Thyroid gland (tissue), 4 donors: ENCODE results near the gene PDE4B. TPM values are rescaled to one million over a fixed set of nuclear protein-coding genes. Genes with fewer than 3 reads are reported as not detected.
"Not testable (repeated sequence)": the region's sequence is repeated elsewhere in the genome, so short reads cannot be mapped to it uniquely, and the experiment has no call there.

ENCODE experiments used
- DNase-seq, 2 donors: peaks; one replicate each; pipeline ENCODE4 v3.0.0-alpha.2; 2019
- H3K27ac ChIP-seq, 3 donors: fragments of 200-600 bp; sonication (generic); 1 replicate in 2 of 3; 2 replicates in 1 of 3; pipeline ENCODE4 v1.5.1; 2016 to 2019; ENCODE audit warnings: mild to moderate bottlenecking in 1 of 3, moderate library complexity in 1 of 3
- H3K27me3 ChIP-seq: fragments of 200-600 bp; sonication (generic); one replicate; pipeline ENCODE4 v1.5.1; 2019
- H3K36me3 ChIP-seq, 2 donors: fragments of 200-600 bp; sonication (generic); one replicate each; pipeline ENCODE4 v1.5.1; 2016 to 2019
- H3K4me1 ChIP-seq, 2 donors: fragments of 200-600 bp; sonication (generic); one replicate each; pipeline ENCODE4 v1.5.1; 2017 to 2019
- H3K4me3 ChIP-seq, 3 donors: fragments of 200-600 bp; sonication (generic); replicated peaks in 1 of 3; 1 replicate in 2 of 3; 2 replicates in 1 of 3; pipeline ENCODE4 v1.5.1; 2016; ENCODE audit warnings: mild to moderate bottlenecking in 1 of 3
- H3K9me3 ChIP-seq: fragments of 200-600 bp; sonication (generic); one replicate; pipeline ENCODE4 v1.5.1; 2017
- CTCF ChIP-seq, 6 experiments: fragments of 200-600 bp in 3 of 6; fragments of 450-650 bp in 3 of 6; sonication (generic) in 3 of 6; IDR thresholded peaks; one replicate each; pipeline ENCODE4 v1.5.1; 2016 to 2019; ENCODE audit warnings: antibody characterized with exemption in 6 of 6, mild to moderate bottlenecking in 2 of 6, inconsistent platforms in 1 of 6, moderate library complexity in 1 of 6
- POLR2A ChIP-seq, 2 donors: fragments of 450-650 bp; IDR thresholded peaks; one replicate each; pipeline ENCODE4 v1.6.1; 2017; ENCODE audit warnings: antibody characterized with exemption in 2 of 2, mild to moderate bottlenecking in 2 of 2, moderate library complexity in 1 of 2
- WGBS, 2 donors: methylation state at CpG; one replicate each; pipeline ENCODE4 v1.1.5; 2017; 5-methylcytosine and 5-hydroxymethylcytosine counted together
- intact Hi-C: fragments of 100-400 bp; cut with DNase I; formaldehyde crosslinking; loops from one replicate; pipeline ENCODE4 v1.15.1; 2023
- total RNA-seq, 4 donors: library from RNA; depleted of rRNA; stranded (reverse); fragments of >200 nt; gene quantifications; one replicate each; pipeline ENCODE4 v1.2.3, GENCODE V29; 2016

Gene PDE4B
- total RNA-seq, 4 donors from 2014 or later: 9.6 to 21.3 (median 15.0) TPM

- intact Hi-C loops: no loop called here
- WGBS, 2 donors: 83 to 86% methylated on average over 1 of the region's 1 CpG
Observed at GRCh38 chr1:65866439-65866838, 73.7 kb downstream of the PDE4B start.

GRCh38 chr1:65872301-65872700 lies 79.6 kb downstream of the PDE4B start:
- Histone ChIP-seq H3K9me3 (no peaks in the 10 kb centered on the region), H3K27me3 (no peaks in the 10 kb centered on the region), H3K4me3 (no peak overlapping the region), H3K36me3 (no peaks in the 10 kb centered on the region), H3K4me1 (no peaks in the 10 kb centered on the region), H3K27ac (no peak overlapping the region)
- intact Hi-C loops: no loop called here
- TF ChIP-seq CTCF (IDR thresholded peaks at IDR 0.05): no peak
- no peak for TF ChIP-seq POLR2A (IDR thresholded peaks at IDR 0.05)
- no peak for DNase-seq
- 40 to 49% methylated on average over 2 of the region's 2 CpGs for WGBS, 2 donors

More at GRCh38 chr1:65866439-65866838, 73.7 kb downstream of the PDE4B start:
- no peak overlapping the region for H3K4me3 ChIP-seq
- TF ChIP-seq POLR2A (IDR thresholded peaks at IDR 0.05) (no peak), CTCF (IDR thresholded peaks at IDR 0.05) (no peak)
- H3K4me1 ChIP-seq: no peaks in the 10 kb centered on the region
- DNase-seq: no peak
- H3K27ac ChIP-seq: no peak overlapping the region
- no peaks in the 10 kb centered on the region for H3K27me3 ChIP-seq
- no peaks in the 10 kb centered on the region for H3K9me3 ChIP-seq
- H3K36me3 ChIP-seq: no peaks in the 10 kb centered on the region

- H3K9me3 ChIP-seq, H3K27me3 ChIP-seq, intact Hi-C loops, DNase-seq, H3K4me3 ChIP-seq, H3K36me3 ChIP-seq, H3K4me1 ChIP-seq, H3K27ac ChIP-seq: not testable (repeated sequence)
- 83 to 85% methylated on average over 3 of the region's 3 CpGs for WGBS, 2 donors
Observed at GRCh38 chr1:65878342-65878741, 85.6 kb downstream of the PDE4B start.

- WGBS, 2 donors: 74 to 78% methylated on average over 4 of the region's 4 CpGs
- Histone ChIP-seq H3K27me3 (no peaks in the 10 kb centered on the region), H3K4me3 (no peak overlapping the region), H3K36me3 (no peaks in the 10 kb centered on the region), H3K9me3 (no peaks in the 10 kb centered on the region), H3K27ac (no peak overlapping the region), H3K4me1 (no peaks in the 10 kb centered on the region)
- DNase-seq: no peak
- intact Hi-C loops: no loop called here
- no peak for TF ChIP-seq POLR2A (IDR thresholded peaks at IDR 0.05)
- TF ChIP-seq CTCF (IDR thresholded peaks at IDR 0.05): no peak
Observed at GRCh38 chr1:65880611-65881010, 87.9 kb downstream of the PDE4B start.

- intact Hi-C loops: no loop called here
- H3K4me3 ChIP-seq: no peak overlapping the region
- no peaks in the 10 kb centered on the region for H3K9me3 ChIP-seq
- H3K27me3 ChIP-seq: no peaks in the 10 kb centered on the region
- H3K27ac ChIP-seq: no peak overlapping the region
- no peak for TF ChIP-seq CTCF (IDR thresholded peaks at IDR 0.05)
- TF ChIP-seq POLR2A (IDR thresholded peaks at IDR 0.05): no peak
- 69 to 80% methylated on average over 2 of the region's 2 CpGs for WGBS, 2 donors
- H3K36me3 ChIP-seq: no peaks in the 10 kb centered on the region
- DNase-seq: no peak
- H3K4me1 ChIP-seq: no peaks in the 10 kb centered on the region
Observed at GRCh38 chr1:65881067-65881594, 88.4 kb downstream of the PDE4B start.

GRCh38 chr1:65882076-65882475 lies 89.4 kb downstream of the PDE4B start:
- H3K4me1 ChIP-seq: no peaks in the 10 kb centered on the region
- no peaks in the 10 kb centered on the region for H3K36me3 ChIP-seq
- no peaks in the 10 kb centered on the region for H3K27me3 ChIP-seq
- no peaks in the 10 kb centered on the region for H3K9me3 ChIP-seq
- 50 to 67% methylated on average over 1 of the region's 1 CpG for WGBS, 2 donors
- no peak overlapping the region for H3K27ac ChIP-seq
- TF ChIP-seq CTCF (IDR thresholded peaks at IDR 0.05): no peak
- TF ChIP-seq POLR2A (IDR thresholded peaks at IDR 0.05): no peak
- intact Hi-C loops: no loop called here
- no peak for DNase-seq
- H3K4me3 ChIP-seq: no peak overlapping the region
